Epithelial cell of esophagus (primary cell): ENCODE results near the gene SERHL2.
"Not testable (repeated sequence)": the region's sequence is repeated elsewhere in the genome, so short reads cannot be mapped to it uniquely, and the experiment has no call there.

Source experiments
- DNase-seq: peaks from one replicate; pipeline ENCODE4 v3.0.0; 2010; ENCODE audit warnings: low read depth
- H3K4me3 ChIP-seq: 2 replicates; pipeline ENCODE4 v1.5.1; 2011; ENCODE audit warnings: mild to moderate bottlenecking, low read length, control low read depth
- TF ChIP-seq, protein P1 (sequence below): IDR thresholded peaks from 2 replicates; pipeline ENCODE4 v1.5.1; 2011; ENCODE audit warnings: low read depth, mild to moderate bottlenecking, low read length, control low read depth, inconsistent platforms; ENCODE audit not compliant: insufficient read depth; ENCODE audit errors: missing control alignments

Gene SERHL2

DNA sequence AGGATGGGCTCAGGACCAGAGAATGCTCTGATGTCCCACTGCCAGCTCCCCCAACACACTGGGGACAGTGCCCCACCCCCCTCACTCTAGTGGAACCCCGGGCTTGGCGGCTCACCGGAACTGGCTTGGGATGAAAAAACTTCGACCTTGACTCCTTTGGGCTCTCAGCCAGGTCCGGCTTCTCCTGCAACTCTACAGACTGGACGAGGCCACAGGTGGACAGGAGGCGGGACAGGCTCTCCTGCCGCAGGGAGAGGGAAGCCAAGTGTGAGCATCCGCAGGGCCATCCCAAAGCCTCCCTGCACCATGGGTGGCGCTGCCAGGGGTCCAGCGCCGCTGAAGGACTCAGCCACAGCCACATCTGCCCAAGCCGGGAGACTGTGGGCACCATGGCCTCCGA is 37.9 kb upstream of the SERHL2 start:
- no peak overlapping the region for H3K4me3 ChIP-seq
- TF ChIP-seq, protein P1, sequence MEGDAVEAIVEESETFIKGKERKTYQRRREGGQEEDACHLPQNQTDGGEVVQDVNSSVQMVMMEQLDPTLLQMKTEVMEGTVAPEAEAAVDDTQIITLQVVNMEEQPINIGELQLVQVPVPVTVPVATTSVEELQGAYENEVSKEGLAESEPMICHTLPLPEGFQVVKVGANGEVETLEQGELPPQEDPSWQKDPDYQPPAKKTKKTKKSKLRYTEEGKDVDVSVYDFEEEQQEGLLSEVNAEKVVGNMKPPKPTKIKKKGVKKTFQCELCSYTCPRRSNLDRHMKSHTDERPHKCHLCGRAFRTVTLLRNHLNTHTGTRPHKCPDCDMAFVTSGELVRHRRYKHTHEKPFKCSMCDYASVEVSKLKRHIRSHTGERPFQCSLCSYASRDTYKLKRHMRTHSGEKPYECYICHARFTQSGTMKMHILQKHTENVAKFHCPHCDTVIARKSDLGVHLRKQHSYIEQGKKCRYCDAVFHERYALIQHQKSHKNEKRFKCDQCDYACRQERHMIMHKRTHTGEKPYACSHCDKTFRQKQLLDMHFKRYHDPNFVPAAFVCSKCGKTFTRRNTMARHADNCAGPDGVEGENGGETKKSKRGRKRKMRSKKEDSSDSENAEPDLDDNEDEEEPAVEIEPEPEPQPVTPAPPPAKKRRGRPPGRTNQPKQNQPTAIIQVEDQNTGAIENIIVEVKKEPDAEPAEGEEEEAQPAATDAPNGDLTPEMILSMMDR: no peak
- DNase-seq: no peak

DNA sequence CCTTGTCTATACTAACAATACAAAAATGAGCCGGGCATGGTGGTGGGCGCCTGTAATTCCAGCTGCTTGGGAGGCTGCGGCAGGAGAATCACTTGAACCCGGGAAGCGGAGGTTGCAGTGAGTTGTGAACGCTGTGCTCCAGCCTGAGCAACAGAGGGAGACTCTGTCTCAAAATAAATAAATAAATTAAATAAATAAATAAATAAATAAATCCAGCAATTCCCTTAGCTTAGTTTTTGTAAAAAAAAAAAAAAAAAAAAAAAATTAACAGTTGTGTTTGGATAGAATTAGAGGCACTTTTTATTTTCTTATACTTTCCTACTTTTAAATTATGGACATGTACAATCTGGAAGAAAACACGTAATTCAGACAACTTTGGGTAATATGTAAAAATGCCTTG is 36.7 kb upstream of the SERHL2 start:
- not testable (repeated sequence) for H3K4me3 ChIP-seq, DNase-seq

DNA sequence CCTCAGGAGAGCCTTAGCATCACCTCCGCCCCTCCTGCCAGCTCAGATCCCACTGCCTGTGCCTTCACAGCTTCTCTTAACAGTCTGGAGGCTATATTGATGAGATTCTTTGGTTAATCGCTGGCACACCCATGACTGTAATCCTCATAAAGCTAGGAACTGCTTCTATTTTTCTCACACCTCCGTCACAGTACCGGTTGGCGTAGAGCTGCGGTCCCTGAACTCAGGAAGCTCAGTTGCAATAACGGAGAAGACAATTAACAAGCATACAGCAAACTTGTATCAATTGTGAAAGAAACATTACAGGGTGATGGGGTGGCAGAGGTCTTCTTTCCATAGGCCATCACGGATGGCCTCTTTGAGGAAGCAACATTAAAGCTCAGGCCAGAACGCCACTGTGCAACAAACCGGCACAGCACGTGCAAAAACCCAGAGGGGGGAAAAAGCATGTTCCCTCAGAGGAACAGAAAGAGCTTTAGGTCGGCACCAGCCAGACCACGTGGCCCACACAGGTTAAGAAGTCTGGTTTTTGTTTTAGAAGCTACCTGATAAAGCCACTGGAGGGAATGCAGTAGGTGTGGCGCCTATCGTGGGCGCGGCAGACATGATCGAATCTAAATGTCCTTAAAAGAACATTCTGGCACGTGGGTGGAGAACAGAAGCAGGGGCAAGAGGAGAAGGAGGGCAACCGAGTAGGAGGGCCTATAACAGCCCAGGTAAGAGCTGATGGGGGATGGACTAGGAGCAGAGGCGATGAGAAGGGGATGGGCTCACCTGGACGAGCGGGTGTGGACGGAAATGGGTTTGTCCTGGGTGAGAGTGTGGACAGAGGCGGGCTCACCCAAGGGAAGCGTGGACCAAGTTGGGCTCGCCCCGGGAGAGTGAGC is 34.9 kb upstream of the SERHL2 start:
- H3K4me3 ChIP-seq: peak overlapping the region; percentile 72
- peak; percentile 34 for DNase-seq

DNA sequence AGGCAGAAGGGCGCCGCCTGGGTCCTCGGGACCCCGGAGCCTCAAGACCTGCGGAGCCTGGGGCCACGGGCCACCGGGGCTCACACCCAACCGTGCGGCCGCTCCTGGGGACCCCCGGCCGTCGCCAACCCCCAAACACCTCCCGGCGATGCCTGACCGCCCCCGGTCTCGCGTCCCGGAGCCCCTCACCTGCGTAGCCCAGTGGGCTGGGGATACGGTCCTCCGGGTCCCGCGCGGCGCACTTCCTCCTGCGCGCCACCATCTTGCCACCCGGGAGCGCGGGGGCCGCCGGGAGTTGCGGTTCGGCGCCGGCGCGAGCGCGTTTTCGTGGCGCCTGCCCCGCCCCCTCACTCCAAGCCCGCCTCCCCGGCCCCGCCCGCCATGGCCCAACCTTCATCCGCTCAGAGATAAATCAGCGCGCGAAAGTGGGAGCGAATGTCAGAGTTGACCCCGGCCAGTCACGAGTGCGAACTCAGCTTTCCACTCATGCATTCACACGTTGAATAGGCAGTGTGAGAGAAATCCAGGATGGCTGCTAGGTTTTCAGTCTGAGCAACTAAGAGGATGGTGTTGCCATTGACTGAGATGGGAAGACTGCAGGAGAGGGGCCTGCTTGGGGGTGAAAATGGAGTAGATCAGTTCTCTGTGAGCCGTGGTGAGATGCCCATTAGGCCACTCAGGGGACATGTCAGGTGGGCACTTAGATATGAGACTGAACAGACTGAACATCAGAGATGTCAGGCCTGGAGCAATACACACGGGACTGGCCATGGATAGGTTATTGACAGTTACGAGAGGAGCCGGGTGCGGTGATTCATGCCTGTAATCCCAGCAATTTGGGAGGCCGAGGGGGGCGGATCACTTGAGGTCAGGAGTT is 34.0 kb upstream of the SERHL2 start, which contains the start of gene RRP7A:
RRP7A (minus strand) TSS at position 272 of the 877 bp plus-strand sequence; CDS start at position 262, 10 bp downstream.
- H3K4me3 ChIP-seq: peak within 1 kb of the TSS; percentile 72

DNA sequence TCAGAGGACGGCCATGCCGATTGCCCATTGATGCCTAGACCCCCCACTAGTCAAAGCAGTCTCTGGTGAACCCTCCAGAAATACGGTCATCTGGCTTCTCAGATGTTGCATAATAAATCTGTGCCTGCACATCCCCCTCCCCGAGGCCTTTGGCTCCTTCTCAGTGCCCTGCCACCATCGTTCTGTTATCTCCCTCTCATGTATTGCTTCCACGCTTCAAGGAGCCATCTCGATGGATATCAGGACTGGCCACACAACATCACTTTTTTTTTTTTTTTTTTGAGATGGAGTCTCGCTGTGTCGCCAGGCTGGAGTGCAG is 32.6 kb upstream of the SERHL2 start:
- H3K4me3 ChIP-seq: no peak overlapping the region
- DNase-seq: no peak
- TF ChIP-seq, protein P1: no peak

More for the DNA sequence above, 34.0 kb upstream of the SERHL2 start, which contains the start of gene RRP7A:
- TF ChIP-seq, protein P1: no peak
- DNase-seq: peak; percentile 87

DNA sequence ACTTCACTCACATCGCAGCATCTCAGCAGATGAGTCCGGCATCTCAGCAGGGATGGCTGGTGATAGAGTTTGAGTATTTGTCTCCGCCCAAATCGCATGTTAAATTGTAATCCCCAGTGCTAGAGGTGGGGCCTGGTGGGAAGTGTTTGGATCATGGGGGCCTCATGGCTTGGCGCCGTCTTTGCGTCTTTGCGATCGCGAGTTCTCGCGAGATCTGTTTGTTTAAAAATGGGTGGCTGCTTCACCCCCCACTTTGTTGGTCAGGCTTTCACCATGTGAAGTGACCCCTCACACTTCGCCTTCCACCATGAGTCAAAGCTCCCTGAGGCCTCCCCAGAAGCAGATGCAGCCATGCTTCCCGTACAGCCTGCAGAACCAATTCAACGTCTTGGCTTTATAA is 31.2 kb upstream of the SERHL2 start:
- H3K4me3 ChIP-seq: no peak overlapping the region
- DNase-seq: no peak
- TF ChIP-seq, protein P1: no peak

DNA sequence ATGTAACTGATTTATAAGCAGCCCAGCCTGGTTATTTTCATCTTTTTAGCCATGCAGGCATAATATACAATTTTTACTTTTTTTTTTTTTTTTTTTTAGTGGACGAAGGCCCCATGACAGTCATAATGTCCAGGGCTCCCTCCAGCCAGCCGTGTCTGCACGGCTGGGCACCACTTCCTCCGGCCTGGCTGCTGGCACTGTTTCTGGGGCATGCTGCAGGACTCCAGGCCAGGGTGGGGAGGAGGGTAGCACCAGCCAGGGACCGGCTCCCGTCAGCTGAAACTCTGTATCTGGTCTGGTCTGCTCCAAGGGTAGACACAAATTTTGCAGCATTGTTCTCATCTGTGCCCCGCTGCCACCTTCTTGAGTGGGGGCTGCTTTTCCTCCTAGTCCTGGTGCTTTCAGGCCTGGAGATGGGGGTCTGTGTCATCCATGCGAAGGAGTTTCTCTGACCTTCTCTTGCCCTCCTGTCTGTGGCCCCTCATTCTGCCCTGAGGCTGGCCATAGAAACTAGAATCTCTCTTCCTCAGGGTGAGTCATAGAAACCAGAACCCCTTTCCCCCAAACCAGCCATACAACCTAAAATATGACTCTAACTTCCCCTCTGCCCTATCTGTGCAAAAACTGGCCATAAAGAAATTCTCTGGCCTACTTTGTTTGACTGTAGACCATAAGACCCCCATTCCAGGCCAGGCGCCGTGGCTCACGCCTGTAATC is 25.0 kb upstream of the SERHL2 start:
- no peak overlapping the region for H3K4me3 ChIP-seq
- TF ChIP-seq, protein P1: no peak
- no peak for DNase-seq

DNA sequence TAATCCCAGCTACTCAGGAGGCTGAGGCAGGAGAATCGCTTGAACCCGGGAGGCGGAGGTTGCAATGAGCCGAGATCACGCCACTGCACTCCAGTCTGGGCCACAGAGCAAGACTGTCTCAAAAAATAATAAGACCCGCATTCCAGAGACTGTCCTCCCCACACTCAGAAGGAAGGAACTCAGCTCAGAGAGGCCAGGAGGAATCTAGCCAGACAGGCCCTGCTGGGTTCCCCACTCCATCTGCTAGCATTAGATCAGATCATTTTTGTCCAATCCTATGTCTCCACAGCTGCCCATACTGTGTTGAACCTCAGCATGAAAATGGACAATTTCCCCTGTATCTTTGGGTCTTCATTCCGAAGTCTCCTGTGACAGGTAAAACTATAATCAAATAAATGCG is 24.3 kb upstream of the SERHL2 start:
- peak; percentile 49 for DNase-seq

DNA sequence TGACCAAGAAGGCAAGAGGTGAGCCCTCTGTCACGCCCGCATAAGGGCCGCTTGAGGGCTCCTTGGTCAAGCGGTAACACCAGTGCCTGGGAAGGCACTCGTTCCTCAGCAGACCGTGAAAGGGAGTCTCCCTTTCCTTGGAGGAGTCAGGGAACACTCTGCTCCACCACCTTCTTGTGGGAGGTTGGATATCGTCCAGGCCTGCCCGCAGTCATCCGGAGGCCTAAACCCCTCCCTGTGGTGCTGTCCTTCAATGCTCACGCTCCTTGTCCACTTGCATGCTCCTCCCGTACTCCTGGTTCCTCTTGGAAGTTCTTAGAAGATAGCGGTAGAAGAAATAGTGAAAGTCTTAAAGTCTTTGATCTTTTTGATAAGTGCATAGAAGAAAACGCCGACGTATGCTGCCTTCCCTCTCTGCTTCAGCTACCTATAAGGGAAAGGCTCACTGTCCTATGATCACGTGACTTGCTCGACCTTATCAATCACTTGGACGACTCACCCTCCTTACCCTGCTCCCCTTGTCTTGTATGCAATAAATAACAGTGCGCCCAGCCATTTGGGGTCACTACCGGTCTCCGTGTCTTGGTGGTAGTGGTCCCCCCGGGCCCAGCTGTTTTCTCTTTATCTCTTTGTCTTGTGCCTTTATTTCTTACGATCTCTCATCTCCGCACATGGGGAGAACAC is 22.2 kb upstream of the SERHL2 start:
- not testable (repeated sequence) for DNase-seq, H3K4me3 ChIP-seq

More for the DNA sequence above, 24.3 kb upstream of the SERHL2 start:
- not testable (repeated sequence) for H3K4me3 ChIP-seq
